Measurements from ENCODE around the gene AK1. TPM values are rescaled to one million over a fixed set of nuclear protein-coding genes. Genes with fewer than 3 reads are reported as not detected.
A peak's percentile ranks its signal among the peaks of the same experiment; 100 is the strongest.

The AK1 gene
- total and polyA plus RNA-seq, 2 of the 13 experiments (the other 11 are each of a cell fraction or from before 2014, with no cell fraction given): 19.1 to 32.8 TPM

DNA sequence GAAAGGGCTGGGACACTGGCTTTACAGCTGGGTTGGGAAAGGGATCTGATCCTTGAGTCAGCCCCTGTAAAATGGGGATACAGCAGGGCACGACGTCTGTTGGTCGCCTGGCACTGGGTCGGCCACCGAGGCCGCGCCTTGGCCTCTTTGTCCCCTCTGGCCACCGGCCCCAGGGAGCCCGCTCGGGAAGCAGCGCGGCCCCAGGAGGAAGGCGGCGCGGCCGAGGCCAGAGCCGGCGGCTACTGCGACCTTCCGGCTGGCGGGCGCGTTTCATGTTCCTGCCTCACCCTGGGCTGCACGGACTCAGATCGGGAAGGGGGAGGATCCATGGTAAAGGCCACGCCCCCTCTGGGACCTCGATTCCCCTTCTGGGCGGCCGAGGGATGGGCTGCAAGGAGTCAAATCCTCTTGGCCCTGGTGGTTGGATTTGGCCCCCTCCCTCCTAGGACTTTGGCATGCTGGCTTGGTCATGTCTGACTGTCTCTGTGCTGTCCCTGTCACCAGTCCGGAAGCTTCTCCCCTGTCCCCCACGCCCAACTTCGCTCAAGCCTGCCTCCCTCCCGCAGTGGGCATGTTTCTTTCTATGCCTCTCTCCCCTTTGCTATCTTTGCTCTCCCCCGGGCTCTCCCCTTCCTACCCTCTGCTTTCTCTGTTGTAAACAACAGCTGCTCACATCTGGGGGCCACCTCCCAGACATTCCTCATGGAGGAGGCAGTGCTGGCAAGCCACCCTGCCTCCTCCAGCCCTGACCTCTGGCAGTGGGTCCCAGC lies 49.0 kb downstream of the AK1 start (continued):
- TF ChIP-seq, protein P1, sequence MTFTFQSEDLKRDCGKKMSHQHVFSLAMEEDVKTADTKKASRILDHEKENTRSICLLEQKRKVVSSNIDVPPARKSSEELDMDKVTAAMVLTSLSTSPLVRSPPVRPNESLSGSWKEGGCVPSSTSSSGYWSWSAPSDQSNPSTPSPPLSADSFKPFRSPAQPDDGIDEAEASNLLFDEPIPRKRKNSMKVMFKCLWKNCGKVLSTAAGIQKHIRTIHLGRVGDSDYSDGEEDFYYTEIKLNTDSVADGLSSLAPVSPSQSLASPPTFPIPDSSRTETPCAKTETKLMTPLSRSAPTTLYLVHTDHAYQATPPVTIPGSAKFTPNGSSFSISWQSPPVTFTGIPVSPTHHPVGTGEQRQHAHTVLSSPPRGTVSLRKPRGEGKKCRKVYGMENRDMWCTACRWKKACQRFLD (CRISPR knock-in tag; IDR thresholded peaks at IDR 0.05; ENCODE audit: borderline replicate concordance): no peak
- TF ChIP-seq ETV5 (CRISPR knock-in tag; IDR thresholded peaks at IDR 0.05; ENCODE audit: borderline replicate concordance) (peak; percentile 82; the same call in 1 of the 2 replicates), ZNF841 (CRISPR knock-in tag; IDR thresholded peaks at IDR 0.05; ENCODE audit: borderline replicate concordance) (no peak), RFX5 (IDR thresholded peaks at IDR 0.05; ENCODE audit: low read depth, low read length) (no peak), ZNF83 (CRISPR knock-in tag; IDR thresholded peaks at IDR 0.05; ENCODE audit: borderline replicate concordance) (no peak), ZNF124 (CRISPR knock-in tag; IDR thresholded peaks at IDR 0.05) (no peak), FOXM1 (CRISPR knock-in tag; IDR thresholded peaks at IDR 0.05) (no peak), ZNF570 (CRISPR knock-in tag; IDR thresholded peaks at IDR 0.05; ENCODE audit: borderline replicate concordance) (no peak), ZNF773 (CRISPR knock-in tag; IDR thresholded peaks at IDR 0.05; ENCODE audit: borderline replicate concordance) (no peak), ZNF136 (CRISPR knock-in tag; IDR thresholded peaks at IDR 0.05; ENCODE audit: low read depth) (no peak), ZFP1 (CRISPR knock-in tag; IDR thresholded peaks at IDR 0.05) (no peak), SP140L (CRISPR knock-in tag; IDR thresholded peaks at IDR 0.05; ENCODE audit: borderline replicate concordance) (no peak), HES4 (CRISPR knock-in tag; IDR thresholded peaks at IDR 0.05; ENCODE audit: borderline replicate concordance) (no peak), ZFP37 (CRISPR knock-in tag; IDR thresholded peaks at IDR 0.05; ENCODE audit: borderline replicate concordance) (no peak), ZNF383 (CRISPR knock-in tag; IDR thresholded peaks at IDR 0.05; ENCODE audit: borderline replicate concordance) (no peak)
- TF ChIP-seq, protein P2, sequence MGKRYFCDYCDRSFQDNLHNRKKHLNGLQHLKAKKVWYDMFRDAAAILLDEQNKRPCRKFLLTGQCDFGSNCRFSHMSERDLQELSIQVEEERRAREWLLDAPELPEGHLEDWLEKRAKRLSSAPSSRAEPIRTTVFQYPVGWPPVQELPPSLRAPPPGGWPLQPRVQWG (CRISPR knock-in tag; IDR thresholded peaks at IDR 0.05; ENCODE audit: borderline replicate concordance, low read depth): no peak
- TF ChIP-seq, protein P3, sequence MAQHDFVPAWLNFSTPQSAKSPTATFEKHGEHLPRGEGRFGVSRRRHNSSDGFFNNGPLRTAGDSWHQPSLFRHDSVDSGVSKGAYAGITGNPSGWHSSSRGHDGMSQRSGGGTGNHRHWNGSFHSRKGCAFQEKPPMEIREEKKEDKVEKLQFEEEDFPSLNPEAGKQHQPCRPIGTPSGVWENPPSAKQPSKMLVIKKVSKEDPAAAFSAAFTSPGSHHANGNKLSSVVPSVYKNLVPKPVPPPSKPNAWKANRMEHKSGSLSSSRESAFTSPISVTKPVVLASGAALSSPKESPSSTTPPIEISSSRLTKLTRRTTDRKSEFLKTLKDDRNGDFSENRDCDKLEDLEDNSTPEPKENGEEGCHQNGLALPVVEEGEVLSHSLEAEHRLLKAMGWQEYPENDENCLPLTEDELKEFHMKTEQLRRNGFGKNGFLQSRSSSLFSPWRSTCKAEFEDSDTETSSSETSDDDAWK (CRISPR knock-in tag; IDR thresholded peaks at IDR 0.05): no peak
- TF ChIP-seq, protein P4, sequence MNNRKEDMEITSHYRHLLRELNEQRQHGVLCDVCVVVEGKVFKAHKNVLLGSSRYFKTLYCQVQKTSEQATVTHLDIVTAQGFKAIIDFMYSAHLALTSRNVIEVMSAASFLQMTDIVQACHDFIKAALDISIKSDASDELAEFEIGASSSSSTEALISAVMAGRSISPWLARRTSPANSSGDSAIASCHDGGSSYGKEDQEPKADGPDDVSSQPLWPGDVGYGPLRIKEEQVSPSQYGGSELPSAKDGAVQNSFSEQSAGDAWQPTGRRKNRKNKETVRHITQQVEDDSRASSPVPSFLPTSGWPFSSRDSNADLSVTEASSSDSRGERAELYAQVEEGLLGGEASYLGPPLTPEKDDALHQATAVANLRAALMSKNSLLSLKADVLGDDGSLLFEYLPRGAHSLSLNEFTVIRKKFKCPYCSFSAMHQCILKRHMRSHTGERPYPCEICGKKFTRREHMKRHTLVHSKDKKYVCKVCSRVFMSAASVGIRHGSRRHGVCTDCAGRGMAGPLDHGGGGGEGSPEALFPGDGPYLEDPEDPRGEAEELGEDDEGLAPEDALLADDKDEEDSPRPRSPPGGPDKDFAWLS (CRISPR knock-in tag; IDR thresholded peaks at IDR 0.05; ENCODE audit: borderline replicate concordance): no peak
- TF ChIP-seq, protein P5, sequence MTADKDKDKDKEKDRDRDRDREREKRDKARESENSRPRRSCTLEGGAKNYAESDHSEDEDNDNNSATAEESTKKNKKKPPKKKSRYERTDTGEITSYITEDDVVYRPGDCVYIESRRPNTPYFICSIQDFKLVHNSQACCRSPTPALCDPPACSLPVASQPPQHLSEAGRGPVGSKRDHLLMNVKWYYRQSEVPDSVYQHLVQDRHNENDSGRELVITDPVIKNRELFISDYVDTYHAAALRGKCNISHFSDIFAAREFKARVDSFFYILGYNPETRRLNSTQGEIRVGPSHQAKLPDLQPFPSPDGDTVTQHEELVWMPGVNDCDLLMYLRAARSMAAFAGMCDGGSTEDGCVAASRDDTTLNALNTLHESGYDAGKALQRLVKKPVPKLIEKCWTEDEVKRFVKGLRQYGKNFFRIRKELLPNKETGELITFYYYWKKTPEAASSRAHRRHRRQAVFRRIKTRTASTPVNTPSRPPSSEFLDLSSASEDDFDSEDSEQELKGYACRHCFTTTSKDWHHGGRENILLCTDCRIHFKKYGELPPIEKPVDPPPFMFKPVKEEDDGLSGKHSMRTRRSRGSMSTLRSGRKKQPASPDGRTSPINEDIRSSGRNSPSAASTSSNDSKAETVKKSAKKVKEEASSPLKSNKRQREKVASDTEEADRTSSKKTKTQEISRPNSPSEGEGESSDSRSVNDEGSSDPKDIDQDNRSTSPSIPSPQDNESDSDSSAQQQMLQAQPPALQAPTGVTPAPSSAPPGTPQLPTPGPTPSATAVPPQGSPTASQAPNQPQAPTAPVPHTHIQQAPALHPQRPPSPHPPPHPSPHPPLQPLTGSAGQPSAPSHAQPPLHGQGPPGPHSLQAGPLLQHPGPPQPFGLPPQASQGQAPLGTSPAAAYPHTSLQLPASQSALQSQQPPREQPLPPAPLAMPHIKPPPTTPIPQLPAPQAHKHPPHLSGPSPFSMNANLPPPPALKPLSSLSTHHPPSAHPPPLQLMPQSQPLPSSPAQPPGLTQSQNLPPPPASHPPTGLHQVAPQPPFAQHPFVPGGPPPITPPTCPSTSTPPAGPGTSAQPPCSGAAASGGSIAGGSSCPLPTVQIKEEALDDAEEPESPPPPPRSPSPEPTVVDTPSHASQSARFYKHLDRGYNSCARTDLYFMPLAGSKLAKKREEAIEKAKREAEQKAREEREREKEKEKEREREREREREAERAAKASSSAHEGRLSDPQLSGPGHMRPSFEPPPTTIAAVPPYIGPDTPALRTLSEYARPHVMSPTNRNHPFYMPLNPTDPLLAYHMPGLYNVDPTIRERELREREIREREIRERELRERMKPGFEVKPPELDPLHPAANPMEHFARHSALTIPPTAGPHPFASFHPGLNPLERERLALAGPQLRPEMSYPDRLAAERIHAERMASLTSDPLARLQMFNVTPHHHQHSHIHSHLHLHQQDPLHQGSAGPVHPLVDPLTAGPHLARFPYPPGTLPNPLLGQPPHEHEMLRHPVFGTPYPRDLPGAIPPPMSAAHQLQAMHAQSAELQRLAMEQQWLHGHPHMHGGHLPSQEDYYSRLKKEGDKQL (CRISPR knock-in tag; IDR thresholded peaks at IDR 0.05; ENCODE audit: low read depth): no peak

All from HepG2 (cell line).